Trophoblast cell (in vitro differentiated cells and primary cell): ENCODE results near the gene GPR160.

Source experiments
- DNase-seq, 2 donors: peaks; one replicate each; pipeline ENCODE4 v3.0.0-alpha.2; 2016
- H2AFZ ChIP-seq: 2 replicates; pipeline ENCODE4 v1.6.1; 2013; ENCODE audit warnings: low read length, moderate library complexity, mild to moderate bottlenecking; ENCODE audit not compliant: insufficient read depth, poor library complexity
- H2AK5ac ChIP-seq: 2 replicates; pipeline ENCODE4 v1.6.1; 2013; ENCODE audit warnings: mild to moderate bottlenecking, low read length
- H2BK120ac ChIP-seq: 2 replicates; pipeline ENCODE4 v1.6.1; 2013; ENCODE audit warnings: low read length, mild to moderate bottlenecking, moderate library complexity; ENCODE audit not compliant: insufficient read depth, poor library complexity
- H2BK12ac ChIP-seq: 2 replicates; pipeline ENCODE4 v1.6.1; 2013; ENCODE audit warnings: mild to moderate bottlenecking, low read length, moderate library complexity
- H2BK5ac ChIP-seq: 2 replicates; pipeline ENCODE4 v1.6.1; 2013; ENCODE audit warnings: low read length, low read depth, moderate library complexity, mild to moderate bottlenecking; ENCODE audit not compliant: poor library complexity
- H3K14ac ChIP-seq: 2 replicates; pipeline ENCODE4 v1.6.1; 2013; ENCODE audit warnings: mild to moderate bottlenecking, low read length
- H3K18ac ChIP-seq: 2 replicates; pipeline ENCODE4 v1.6.1; 2013; ENCODE audit warnings: mild to moderate bottlenecking, low read length
- H3K23ac ChIP-seq: 2 replicates; pipeline ENCODE4 v1.6.1; 2013; ENCODE audit warnings: low read length
- H3K27ac ChIP-seq: 2 replicates; pipeline ENCODE4 v1.5.1; 2013; ENCODE audit warnings: low read depth, mild to moderate bottlenecking, inconsistent platforms, low read length, moderate library complexity
- H3K27me3 ChIP-seq: 2 replicates; pipeline ENCODE4 v1.6.1; 2013; ENCODE audit warnings: inconsistent platforms, mild to moderate bottlenecking, low read length, moderate library complexity; ENCODE audit not compliant: insufficient read depth
- H3K36me3 ChIP-seq, 2 experiments: 1 replicate in 1 of 2; 2 replicates in 1 of 2; pipeline ENCODE4 v1.6.1; 2013; ENCODE audit warnings: low read length in 2 of 2, mild to moderate bottlenecking in 2 of 2, moderate library complexity in 1 of 2; ENCODE audit not compliant: insufficient read depth in 2 of 2, control insufficient read depth in 1 of 2
- H3K4ac ChIP-seq: 2 replicates; pipeline ENCODE4 v1.6.1; 2013; ENCODE audit warnings: low read depth, mild to moderate bottlenecking, low read length, moderate library complexity
- H3K4me1 ChIP-seq, 2 experiments: 1 replicate in 1 of 2; 2 replicates in 1 of 2; pipeline ENCODE4 v1.6.1; 2013; ENCODE audit warnings: low read length in 2 of 2, mild to moderate bottlenecking in 2 of 2, moderate library complexity in 1 of 2; ENCODE audit not compliant: insufficient read depth in 2 of 2, control insufficient read depth in 1 of 2
- H3K4me2 ChIP-seq: 2 replicates; pipeline ENCODE4 v1.6.1; 2013; ENCODE audit warnings: inconsistent platforms, mild to moderate bottlenecking, low read length, moderate library complexity
- H3K4me3 ChIP-seq: 2 replicates; pipeline ENCODE4 v1.5.1; 2013; ENCODE audit warnings: mild to moderate bottlenecking, low read depth, low read length, inconsistent platforms
- H3K79me1 ChIP-seq: one replicate; pipeline ENCODE4 v1.6.1; 2013; ENCODE audit warnings: low read length
- H3K79me2 ChIP-seq: 2 replicates; pipeline ENCODE4 v1.6.1; 2013; ENCODE audit warnings: low read length, mild to moderate bottlenecking; ENCODE audit not compliant: control insufficient read depth, insufficient read depth, poor library complexity
- H3K9ac ChIP-seq: 2 replicates; pipeline ENCODE4 v1.6.1; 2013; ENCODE audit warnings: mild to moderate bottlenecking, low read length
- H3K9me3 ChIP-seq: 2 replicates; pipeline ENCODE4 v1.6.1; 2013; ENCODE audit warnings: low read depth, mild to moderate bottlenecking, control low read depth, inconsistent platforms, low read length; ENCODE audit not compliant: insufficient read depth
- H4K12ac ChIP-seq: 2 replicates; pipeline ENCODE4 v1.6.1; 2013; ENCODE audit warnings: low read depth, mild to moderate bottlenecking, low read length, moderate library complexity
- H4K8ac ChIP-seq: 2 replicates; pipeline ENCODE4 v1.6.1; 2013; ENCODE audit warnings: low read depth, mild to moderate bottlenecking, low read length, moderate library complexity
- H4K91ac ChIP-seq: one replicate; pipeline ENCODE4 v1.6.1; 2013; ENCODE audit warnings: low read depth, mild to moderate bottlenecking, low read length, moderate library complexity
- WGBS: extraction: QIAGEN DNeasy Blood & Tissue Kit; methylation state at CpG from one replicate; pipeline ENCODE4 v1.1.7; 2013; ENCODE audit warnings: missing lambda C conversion rate; ENCODE audit not compliant: insufficient read length, insufficient coverage; ENCODE audit errors: extremely low coverage; 5-methylcytosine and 5-hydroxymethylcytosine counted together

Gene GPR160

DNA sequence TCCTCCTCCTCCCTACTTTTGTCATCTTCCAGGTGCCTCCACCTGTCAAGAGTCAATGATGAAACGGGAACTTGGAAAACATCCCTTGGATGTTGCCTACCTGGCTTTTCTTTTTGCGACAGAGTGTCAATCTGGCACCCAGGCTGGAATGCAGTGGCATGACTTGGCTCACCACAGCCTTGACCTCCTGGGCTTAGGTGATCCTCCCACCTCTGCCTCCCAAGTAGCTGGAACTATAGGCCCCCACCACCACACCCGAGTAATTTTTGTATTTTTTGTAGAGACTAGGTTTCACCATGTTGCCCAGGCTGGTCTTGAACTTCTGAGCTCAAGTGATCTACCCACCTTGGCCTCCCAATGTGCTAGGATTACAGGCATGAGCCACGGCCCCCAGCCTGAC is 42.8 kb downstream of the GPR160 start:
- H3K4ac ChIP-seq = no peak overlapping the region
- H3K9me3 ChIP-seq = no peaks in the 10 kb centered on the region
- no peak overlapping the region for H2AFZ ChIP-seq
- no peak for DNase-seq
- H3K4me3 ChIP-seq = no peak overlapping the region
- no peak overlapping the region for H3K18ac ChIP-seq
- H3K79me2 ChIP-seq = no peaks in the 10 kb centered on the region
- WGBS = no CpG with 5 or more reads among the region's 4 CpGs
- no peak overlapping the region for H2BK120ac ChIP-seq
- H3K27me3 ChIP-seq = no peaks in the 10 kb centered on the region
- no peak overlapping the region for H2BK5ac ChIP-seq
- no peaks in the 10 kb centered on the region for H3K79me1 ChIP-seq
- H3K4me1 ChIP-seq = no peaks in the 10 kb centered on the region
- no peak overlapping the region for H3K23ac ChIP-seq
- H3K9ac ChIP-seq = no peak overlapping the region
- no peak overlapping the region for H4K8ac ChIP-seq
- no peak overlapping the region for H2BK12ac ChIP-seq
- H2AK5ac ChIP-seq = no peak overlapping the region
- no peak overlapping the region for H4K91ac ChIP-seq
- H4K12ac ChIP-seq = no peak overlapping the region
- H3K27ac ChIP-seq = no peak overlapping the region
- no peak overlapping the region for H3K4me2 ChIP-seq
- peaks cover 2 to 3% of the 10 kb centered on the region in 2 experiments for H3K36me3 ChIP-seq
- H3K14ac ChIP-seq = no peak overlapping the region

DNA sequence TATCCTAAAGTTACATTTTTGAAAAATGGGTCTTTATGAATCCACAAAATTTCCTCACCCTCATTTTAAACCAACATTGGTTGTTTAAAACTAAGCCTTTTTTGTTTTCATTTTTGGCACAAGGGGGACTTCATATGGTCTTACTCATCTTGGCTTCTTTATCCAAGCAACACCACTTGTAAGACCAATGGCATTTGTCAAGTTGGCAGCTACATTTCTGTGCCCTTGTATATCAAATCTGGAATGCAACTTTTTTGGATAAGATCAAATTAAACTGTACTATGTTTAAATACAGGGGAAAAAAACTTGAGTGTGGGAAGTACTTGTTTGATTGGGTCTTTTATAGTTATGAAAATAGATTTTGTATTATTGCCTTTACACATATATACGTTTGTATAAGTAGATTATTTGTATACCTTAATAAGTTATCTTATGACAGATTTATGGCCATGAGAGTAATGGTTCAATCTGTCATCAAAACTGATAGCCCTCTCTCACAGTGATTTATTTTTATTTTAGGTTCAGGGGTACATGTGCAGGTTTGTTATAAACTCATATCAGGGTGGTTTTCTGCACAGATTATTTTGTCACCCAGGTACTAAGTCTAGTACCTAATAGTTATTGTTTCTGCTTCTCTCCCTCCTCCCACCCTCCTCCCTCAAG is 43.4 kb downstream of the GPR160 start:
- H3K4ac ChIP-seq = no peak overlapping the region
- H3K27me3 ChIP-seq = no peaks in the 10 kb centered on the region
- H3K4me2 ChIP-seq = no peak overlapping the region
- H3K79me1 ChIP-seq = no peaks in the 10 kb centered on the region
- H2BK12ac ChIP-seq = no peak overlapping the region
- H3K27ac ChIP-seq = no peak overlapping the region
- H3K4me1 ChIP-seq = no peaks in the 10 kb centered on the region
- DNase-seq = no peak
- H4K91ac ChIP-seq = no peak overlapping the region
- no peak overlapping the region for H2BK120ac ChIP-seq
- H2BK5ac ChIP-seq = no peak overlapping the region
- H3K79me2 ChIP-seq = no peaks in the 10 kb centered on the region
- WGBS = no CpG with 5 or more reads among the region's 1 CpG
- no peak overlapping the region for H3K9ac ChIP-seq
- no peak overlapping the region for H3K18ac ChIP-seq
- no peak overlapping the region for H3K14ac ChIP-seq
- no peak overlapping the region for H3K23ac ChIP-seq
- no peak overlapping the region for H2AFZ ChIP-seq
- peaks cover 3% of the 10 kb centered on the region in 2 experiments for H3K36me3 ChIP-seq
- no peak overlapping the region for H2AK5ac ChIP-seq
- no peak overlapping the region for H4K12ac ChIP-seq
- no peaks in the 10 kb centered on the region for H3K9me3 ChIP-seq
- no peak overlapping the region for H3K4me3 ChIP-seq
- H4K8ac ChIP-seq = no peak overlapping the region

DNA sequence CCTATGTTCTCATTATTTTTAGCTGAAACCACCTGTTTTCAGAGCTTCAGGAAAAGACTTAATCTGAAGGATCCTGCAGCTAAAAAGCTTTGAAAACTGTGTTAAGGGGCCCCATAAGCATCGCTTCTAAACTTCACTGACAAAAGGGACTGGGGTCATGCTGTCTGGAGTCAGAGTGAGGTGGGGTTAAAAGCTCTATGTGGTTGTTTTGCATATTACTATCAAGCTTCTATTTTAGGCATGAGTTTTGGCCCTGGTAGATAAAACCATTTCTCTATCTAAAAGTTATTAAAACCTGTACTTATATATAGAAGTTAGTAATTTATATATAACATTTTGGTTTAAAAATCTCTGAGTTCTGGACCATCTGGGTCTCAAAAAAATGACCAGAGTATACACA is 45.5 kb downstream of the GPR160 start:
- Histone ChIP-seq H2AK5ac (no peak overlapping the region), H3K27me3 (no peaks in the 10 kb centered on the region), H3K4me1 (no peaks in the 10 kb centered on the region), H2AFZ (no peak overlapping the region), H3K4ac (no peak overlapping the region), H3K36me3 (peaks cover 3% of the 10 kb centered on the region in 2 experiments), H3K9ac (no peak overlapping the region), H3K4me3 (no peak overlapping the region), H3K23ac (no peak overlapping the region), H2BK120ac (no peak overlapping the region), H4K91ac (no peak overlapping the region), H2BK5ac (no peak overlapping the region), H3K4me2 (no peak overlapping the region), H3K18ac (no peak overlapping the region), H2BK12ac (no peak overlapping the region), H3K79me1 (no peaks in the 10 kb centered on the region), H3K79me2 (no peaks in the 10 kb centered on the region), H3K9me3 (no peaks in the 10 kb centered on the region), H4K8ac (no peak overlapping the region), H4K12ac (no peak overlapping the region), H3K14ac (no peak overlapping the region), H3K27ac (no peak overlapping the region)
- DNase-seq = no peak
- WGBS = no CpG with 5 or more reads among the region's 1 CpG

DNA sequence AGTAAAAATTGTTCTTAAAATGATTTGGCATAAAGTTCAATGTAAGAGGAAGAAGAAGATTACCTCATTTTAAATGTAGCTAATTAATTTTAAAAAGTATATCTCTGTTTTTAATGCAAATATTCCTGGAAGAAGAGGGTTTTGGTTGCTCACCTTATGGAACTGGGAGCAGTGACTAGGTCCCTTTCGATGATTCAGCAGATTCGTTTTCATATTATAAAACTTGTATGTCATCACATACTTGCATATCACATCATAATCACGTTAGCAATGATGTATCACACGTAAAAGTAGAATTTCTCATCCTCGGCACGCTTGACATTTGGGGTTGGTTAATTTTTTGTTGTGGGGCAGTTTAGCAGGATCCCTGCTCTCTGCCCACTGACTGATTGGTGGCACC is 47.6 kb downstream of the GPR160 start:
- no peak overlapping the region for H3K18ac ChIP-seq
- H4K91ac ChIP-seq = no peak overlapping the region
- H2AFZ ChIP-seq = no peak overlapping the region
- H3K4me2 ChIP-seq = no peak overlapping the region
- no peaks in the 10 kb centered on the region for H3K4me1 ChIP-seq
- H3K27me3 ChIP-seq = no peaks in the 10 kb centered on the region
- H3K4me3 ChIP-seq = no peak overlapping the region
- H3K14ac ChIP-seq = no peak overlapping the region
- no peaks in the 10 kb centered on the region for H3K79me1 ChIP-seq
- H2BK120ac ChIP-seq = no peak overlapping the region
- no peaks in the 10 kb centered on the region for H3K79me2 ChIP-seq
- H2BK12ac ChIP-seq = no peak overlapping the region
- no peak overlapping the region for H2AK5ac ChIP-seq
- no peak overlapping the region for H4K12ac ChIP-seq
- no peak overlapping the region for H2BK5ac ChIP-seq
- H4K8ac ChIP-seq = no peak overlapping the region
- no CpG with 5 or more reads among the region's 6 CpGs for WGBS
- H3K9ac ChIP-seq = no peak overlapping the region
- no peak for DNase-seq
- no peak overlapping the region for H3K27ac ChIP-seq
- peaks cover 3% of the 10 kb centered on the region in 2 experiments for H3K36me3 ChIP-seq
- no peaks in the 10 kb centered on the region for H3K9me3 ChIP-seq
- no peak overlapping the region for H3K23ac ChIP-seq
- no peak overlapping the region for H3K4ac ChIP-seq
